HG02678 (cell line): ENCODE results near the gene DLG2.

ENCODE experiments used
- ATAC-seq: cut with Tn5 transposase; IDR thresholded peaks from one replicate; pipeline ENCODE4 v1.9.1; 2021; ENCODE audit warnings: mild to moderate bottlenecking, moderate library complexity; ENCODE audit not compliant: unreplicated experiment

Gene DLG2

DNA sequence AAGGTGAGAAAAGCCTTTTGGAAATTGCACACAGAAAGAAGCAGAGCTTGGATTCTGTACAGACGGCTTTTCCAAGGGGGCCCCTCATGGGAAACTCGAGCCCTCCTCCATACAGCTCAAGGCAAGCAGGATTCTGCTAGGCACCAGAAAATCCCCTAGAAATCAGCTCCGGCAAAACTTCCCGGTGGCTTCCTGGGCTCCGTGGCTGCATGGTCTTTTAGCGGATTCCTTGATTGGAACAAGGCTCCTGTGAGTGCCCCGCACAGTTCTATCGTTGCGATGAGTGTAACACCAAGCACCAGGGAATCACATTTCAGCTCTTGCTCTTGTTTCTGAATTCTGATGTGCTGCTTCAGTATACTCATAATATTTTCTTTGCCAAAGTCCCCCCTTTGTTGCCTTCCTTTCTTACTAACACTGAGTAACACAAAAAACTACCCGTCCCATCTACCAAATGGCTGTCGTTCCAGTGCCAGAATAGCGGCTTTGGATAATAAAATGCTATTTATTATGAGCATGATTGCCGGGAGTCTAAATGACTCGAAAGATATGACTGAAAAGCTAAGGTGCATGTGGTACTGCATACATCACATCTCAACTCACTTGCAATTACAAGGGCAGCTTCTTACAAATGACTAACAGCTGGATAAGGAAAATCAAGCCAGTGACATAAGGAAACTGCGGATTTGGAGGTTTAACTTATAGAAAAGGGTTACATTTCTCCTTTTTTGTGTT lies 494.1 kb downstream of the DLG2 start:
- ATAC-seq, result no peak

GRCh38 chr11:85127349-85127748 lies 499.8 kb downstream of the DLG2 start:
- ATAC-seq, result no peak

DNA sequence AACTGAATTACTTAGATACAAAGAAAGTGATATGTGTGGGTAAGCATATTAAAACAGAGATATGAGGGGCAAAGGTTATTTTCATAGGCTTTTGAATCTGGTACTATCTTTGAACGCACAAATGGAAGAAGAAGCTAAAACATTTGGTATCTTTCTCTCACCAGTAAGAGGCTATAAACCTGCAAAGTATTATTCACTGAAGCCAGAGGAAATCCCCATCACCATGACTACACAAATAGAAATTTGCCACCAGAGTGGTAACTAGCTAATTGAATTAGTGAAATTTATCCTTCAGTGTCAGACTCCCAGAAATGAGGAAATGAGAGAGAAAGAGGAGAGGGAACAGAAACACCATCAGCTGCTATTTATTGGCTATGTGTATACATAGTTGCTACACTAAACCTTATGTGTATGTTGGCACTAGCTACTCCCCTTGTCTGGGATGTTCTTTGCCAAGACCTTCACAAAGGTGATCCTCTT lies 503.4 kb downstream of the DLG2 start:
- peak; percentile 86 for ATAC-seq

GRCh38 chr11:85118151-85118550 lies 509.0 kb downstream of the DLG2 start:
- no peak for ATAC-seq

- no peak for ATAC-seq
Observed at GRCh38 chr11:85115798-85116197, 511.3 kb downstream of the DLG2 start.

- no peak for ATAC-seq
Observed at GRCh38 chr11:85114786-85115185, 512.4 kb downstream of the DLG2 start.

GRCh38 chr11:85110246-85110645 lies 516.9 kb downstream of the DLG2 start:
- peak; percentile 89 for ATAC-seq

GRCh38 chr11:85109141-85109540 lies 518.0 kb downstream of the DLG2 start:
- peak; percentile 68 for ATAC-seq

GRCh38 chr11:85105868-85106267 lies 521.3 kb downstream of the DLG2 start:
- ATAC-seq, result no peak

GRCh38 chr11:85099522-85099921 lies 527.6 kb downstream of the DLG2 start:
- ATAC-seq, result no peak

DNA sequence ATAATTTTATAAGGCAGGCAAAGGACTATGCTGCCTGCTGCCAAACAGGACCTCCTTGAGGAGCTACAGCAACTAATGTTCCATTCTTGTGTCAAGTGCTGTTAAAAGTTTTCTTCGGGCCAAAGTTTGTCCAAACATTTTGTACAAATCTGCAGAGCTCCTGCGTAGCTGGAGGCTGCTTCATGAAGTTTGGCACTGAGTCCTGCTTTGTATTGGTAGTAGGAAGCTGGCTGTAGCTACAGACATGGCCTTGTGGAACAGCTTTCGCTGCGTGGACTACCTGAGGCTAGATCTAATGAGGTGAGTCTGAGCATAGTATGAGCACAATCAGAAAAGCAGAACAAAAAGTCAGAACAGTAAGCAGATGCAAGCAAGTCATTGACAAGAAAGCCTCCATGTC lies 528.1 kb downstream of the DLG2 start:
- no peak for ATAC-seq

DNA sequence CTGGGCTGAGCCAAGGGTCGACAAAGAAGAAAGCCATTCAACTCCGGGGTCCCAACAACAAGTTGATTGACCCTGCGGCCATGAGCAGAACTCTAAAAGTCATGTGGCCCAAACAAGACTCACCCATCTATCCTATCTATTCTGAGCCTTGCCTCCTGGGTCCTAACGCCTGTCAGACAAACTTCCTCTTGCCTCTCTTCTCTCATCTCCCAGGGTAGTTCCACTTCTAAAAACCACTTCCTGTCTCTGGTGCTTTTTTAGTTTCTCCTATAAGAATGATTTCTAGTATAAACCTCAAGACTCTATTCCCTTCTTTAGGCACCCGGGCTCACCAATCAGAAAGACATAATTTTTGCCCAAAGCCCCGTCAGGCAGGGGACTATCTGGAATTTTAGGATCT lies 530.2 kb downstream of the DLG2 start:
- ATAC-seq, result peak; percentile 59

- ATAC-seq, result no peak
Observed at GRCh38 chr11:85095239-85095638, 531.9 kb downstream of the DLG2 start.

DNA sequence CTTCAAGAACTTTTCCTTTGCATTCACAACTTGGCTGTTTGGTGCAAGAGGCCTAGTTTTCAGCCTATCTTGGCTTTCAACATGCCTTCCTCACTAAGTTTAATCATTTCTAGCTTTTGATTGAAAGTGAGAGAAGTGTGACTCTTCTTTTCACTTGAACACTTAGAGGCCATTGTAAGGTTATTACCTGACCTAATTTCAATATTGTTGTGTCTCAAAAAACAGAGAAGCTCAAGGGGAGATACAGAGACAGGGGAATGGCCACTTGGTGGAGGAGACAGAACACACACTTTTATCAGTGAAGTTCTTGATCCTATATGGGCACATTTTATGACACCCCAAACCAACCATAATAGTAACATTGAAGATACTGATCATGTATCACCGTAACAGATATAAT lies 532.3 kb downstream of the DLG2 start:
- no peak for ATAC-seq

GRCh38 chr11:85089654-85090053 lies 537.5 kb downstream of the DLG2 start:
- ATAC-seq, result no peak

GRCh38 chr11:85088286-85088685 lies 538.9 kb downstream of the DLG2 start:
- ATAC-seq, result no peak

DNA sequence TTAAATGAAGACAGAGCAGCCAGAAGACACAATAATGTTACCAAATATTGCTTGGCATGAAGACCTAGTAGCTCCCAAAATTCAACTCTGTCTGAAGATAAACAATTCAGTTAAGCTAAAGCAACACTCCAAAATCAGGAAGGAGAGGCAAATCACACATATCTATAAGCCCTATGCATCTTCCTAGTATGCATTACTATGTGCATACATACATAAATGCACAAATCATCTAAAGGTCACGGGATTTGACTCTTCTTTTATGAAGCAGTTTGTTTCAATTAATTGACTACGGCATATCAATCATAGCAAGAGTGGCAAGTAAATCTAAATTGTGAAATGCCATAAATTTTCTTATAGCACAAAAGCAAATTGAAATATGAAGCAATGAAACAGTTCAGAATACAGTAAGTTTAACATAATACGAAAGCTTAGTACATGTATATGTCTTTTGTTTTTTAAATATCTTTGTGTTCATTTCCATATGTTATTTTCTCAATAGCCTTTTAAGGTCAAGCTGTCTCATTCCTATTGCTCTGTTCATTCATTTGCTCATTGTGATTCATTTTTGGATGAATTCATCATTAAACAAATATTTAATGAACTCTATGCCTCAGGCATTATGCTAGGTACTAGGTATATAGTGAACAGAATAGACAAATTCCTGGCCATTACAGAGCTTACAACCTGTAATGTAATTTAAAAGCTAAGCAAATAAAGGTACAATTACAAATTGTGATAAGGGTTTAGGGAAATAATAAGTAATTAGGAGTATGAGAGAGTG lies 540.5 kb downstream of the DLG2 start:
- no peak for ATAC-seq

DNA sequence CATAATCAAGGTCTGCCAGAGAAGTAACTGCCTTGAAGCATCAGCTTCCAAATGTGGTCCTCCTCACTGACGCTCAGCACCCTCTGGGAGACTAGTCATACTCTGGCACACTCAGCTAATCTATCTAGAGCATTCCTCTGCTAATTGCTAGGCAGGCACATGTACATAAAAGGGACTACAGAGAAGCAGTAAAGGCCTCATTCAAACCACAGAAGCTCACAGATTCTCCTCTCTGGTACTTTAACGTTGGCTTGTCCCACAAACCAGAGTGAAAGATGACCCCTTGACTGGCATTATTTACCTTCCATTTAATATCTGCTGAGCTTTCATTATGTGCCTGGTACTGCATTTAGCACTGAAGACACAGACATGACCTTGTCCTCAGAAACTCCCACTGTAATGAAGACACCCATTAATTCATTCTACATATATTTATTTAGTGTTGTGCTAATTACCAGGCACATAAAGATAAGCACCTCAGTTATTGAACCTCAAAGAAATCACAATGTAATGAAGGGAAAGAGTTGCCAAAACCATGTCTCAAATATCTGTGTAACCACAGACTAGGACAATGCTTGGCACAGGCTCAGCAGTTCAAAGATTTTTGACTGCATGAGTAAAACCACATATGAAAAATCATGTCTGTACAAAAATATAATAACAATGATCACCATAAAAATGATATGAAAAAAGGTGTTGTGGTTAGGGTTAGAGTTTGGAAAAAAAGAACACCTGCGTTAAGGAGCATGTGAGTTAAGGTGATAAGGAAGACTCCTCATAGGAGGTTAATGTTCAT lies 550.4 kb downstream of the DLG2 start:
- no peak for ATAC-seq

GRCh38 chr11:85062659-85063058 lies 564.5 kb downstream of the DLG2 start:
- peak; percentile 98 for ATAC-seq

DNA sequence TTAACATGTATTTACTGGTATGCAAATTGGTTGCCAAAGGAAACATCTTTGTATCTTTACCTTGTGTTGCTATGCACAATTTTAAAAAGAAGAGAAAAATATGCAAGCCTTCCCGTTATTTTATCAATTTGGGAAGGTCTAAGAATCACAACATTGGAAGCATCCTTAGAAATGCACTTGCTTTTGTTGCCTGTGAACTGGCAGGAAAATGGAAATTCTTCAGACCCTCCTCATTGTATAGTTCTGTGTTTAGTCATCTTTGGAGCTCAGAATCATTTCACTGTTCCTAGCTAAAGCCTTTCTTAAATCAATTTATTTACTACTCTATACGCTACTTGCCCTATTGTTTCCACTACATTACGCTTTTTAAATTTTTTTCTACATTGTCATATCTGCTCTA lies 574.5 kb downstream of the DLG2 start:
- ATAC-seq, result no peak

DNA sequence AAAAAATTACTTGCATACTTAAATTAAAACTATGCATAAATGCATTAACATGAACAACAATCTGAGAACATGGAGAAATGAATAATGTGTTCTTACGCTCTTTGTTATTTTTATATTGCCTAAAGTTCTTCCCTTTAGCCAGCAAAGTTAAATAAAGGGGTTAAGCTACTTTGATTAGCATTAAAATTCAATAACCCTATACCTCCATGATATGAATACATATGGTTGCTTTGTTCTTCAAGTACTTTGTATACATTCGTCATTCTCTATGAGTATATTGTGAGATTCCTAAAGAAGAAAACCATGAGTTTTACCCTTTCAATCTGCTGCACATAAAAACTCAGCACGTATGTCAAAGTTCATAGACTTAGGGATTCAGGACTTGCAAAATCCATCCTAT lies 578.3 kb downstream of the DLG2 start:
- ATAC-seq, result no peak
